Measurements from ENCODE around the gene FARS2. TPM values are rescaled to one million over a fixed set of nuclear protein-coding genes. Genes with fewer than 3 reads are reported as not detected.
A peak's percentile ranks its signal among the peaks of the same experiment; 100 is the strongest.

The FARS2 gene
- total and polyA plus RNA-seq, 9 of the 15 experiments (the other 6 are each of a cell fraction or from before 2014, with no cell fraction given) = 16.5 to 62.2 (median 27.0) TPM

GRCh38 chr6:5584078-5584482 lies 322.8 kb downstream of the FARS2 start:
- Histone ChIP-seq H3K27me3 (ENCODE audit: control insufficient read depth in 2 of 2, insufficient read depth in 2 of 2, low read length in 2 of 2) (no peaks in the 10 kb centered on the region), H2AFZ (ENCODE audit: low read depth, low read length) (no peak overlapping the region), H3K9me1 (ENCODE audit: control insufficient read depth, insufficient read depth, low read length) (no peaks in the 10 kb centered on the region), H3K27ac (ENCODE audit: extremely low read depth, low read depth, low read length) (no peak overlapping the region), H3K79me2 (ENCODE audit: control insufficient read depth, insufficient read depth, low read length) (no peaks in the 10 kb centered on the region), H3K4me3 (no peak overlapping the region), H3K4me2 (ENCODE audit: insufficient read depth, low read length) (no peak overlapping the region), H4K20me1 (replicated peaks; ENCODE audit: control insufficient read depth, insufficient read depth, low read length) (no peaks in the 10 kb centered on the region), H3K4me1 (replicated peaks in 1 of 2; ENCODE audit: control insufficient read depth in 2 of 2, insufficient read depth in 2 of 2, low read length in 2 of 2) (no peaks in the 10 kb centered on the region), H3K9ac (ENCODE audit: insufficient read depth in 1 of 2, low read depth in 2 of 2, low read length in 2 of 2) (no peak overlapping the region), H3K36me3 (ENCODE audit: control insufficient read depth, insufficient read depth, low read length) (no peaks in the 10 kb centered on the region), H3K9me3 (replicated peaks; ENCODE audit: control insufficient read depth, insufficient read depth, low read depth, low read length) (no peaks in the 10 kb centered on the region; the same call in 1 of the 2 replicates)
- POLR2A ChIA-PET = interaction anchor here (1.2 kb wide), 1 partner anchor 20 kb away, joined by 3 read pairs; no protein-coding TSS in a partner anchor
- TF ChIP-seq C11orf30 (IDR thresholded peaks at IDR 0.05; ENCODE audit: low read depth) (peak; percentile 83), MAFK (IDR thresholded peaks at IDR 0.05; ENCODE audit: low read length) (peak; percentile 82), ZNF830 (CRISPR knock-in tag; IDR thresholded peaks at IDR 0.05) (no peak), MAFF (IDR thresholded peaks at IDR 0.05; ENCODE audit: low read length) (peak; percentile 81), XRCC4 (IDR thresholded peaks at IDR 0.05; ENCODE audit: extremely low read depth, insufficient read depth, insufficient read length) (no peak), MAFG (tag; conservative IDR thresholded peaks at IDR 0.05) (peak; percentile 84), ZNF316 (IDR thresholded peaks at IDR 0.05) (peak; percentile 92)
- ATAC-seq (no peak), FAIRE-seq (no peak), DNase-seq (ENCODE audit: extremely low read depth in 1 of 4, low spot score in 3 of 4) (no peak)
- no TSS peak for BruUV-seq (replicated peaks)
- in situ Hi-C loops (cut with MboI) = no loop called here
- CTCF ChIA-PET (ENCODE audit: low intra/inter-chr PET ratio) = no interaction called here
- intact Hi-C loops (cut with micrococcal nuclease) = no loop called here
- WGBS (ENCODE audit: insufficient coverage, low coverage, missing lambda C conversion rate) = 58% methylated on average over 5 of the region's 5 CpGs

GRCh38 chr6:5587648-5588047 lies 326.3 kb downstream of the FARS2 start:
- WGBS (ENCODE audit: insufficient coverage, low coverage, missing lambda C conversion rate) = 31% methylated on average over 3 of the region's 3 CpGs
- ChIA-PET POLR2A (no interaction called here), CTCF (ENCODE audit: low intra/inter-chr PET ratio) (no interaction called here)
- no peaks in the 10 kb centered on the region; the same call in 1 of the 2 replicates for H3K9me3 ChIP-seq (replicated peaks; ENCODE audit: control insufficient read depth, insufficient read depth, low read depth, low read length)
- H2AFZ ChIP-seq (ENCODE audit: low read depth, low read length) = no peak overlapping the region
- no peak overlapping the region for H3K27ac ChIP-seq (ENCODE audit: extremely low read depth, low read depth, low read length)
- H3K4me3 ChIP-seq = no peak overlapping the region
- H3K4me1 ChIP-seq (replicated peaks in 1 of 2; ENCODE audit: control insufficient read depth in 2 of 2, insufficient read depth in 2 of 2, low read length in 2 of 2) = peaks cover 2 to 4% of the 10 kb centered on the region in 2 experiments; a peak in 3 of 5 replicates
- DNase-seq (ENCODE audit: extremely low read depth in 1 of 4, low spot score in 3 of 4) = no peak
- H3K36me3 ChIP-seq (ENCODE audit: control insufficient read depth, insufficient read depth, low read length) = no peaks in the 10 kb centered on the region
- no peak overlapping the region for H3K9ac ChIP-seq (ENCODE audit: insufficient read depth in 1 of 2, low read depth in 2 of 2, low read length in 2 of 2)
- H3K27me3 ChIP-seq (ENCODE audit: control insufficient read depth in 2 of 2, insufficient read depth in 2 of 2, low read length in 2 of 2) = no peaks in the 10 kb centered on the region
- no TSS peak for BruUV-seq (replicated peaks)
- in situ Hi-C loops (cut with MboI) = no loop called here
- no peaks in the 10 kb centered on the region for H3K79me2 ChIP-seq (ENCODE audit: control insufficient read depth, insufficient read depth, low read length)
- no peak for FAIRE-seq
- H3K9me1 ChIP-seq (ENCODE audit: control insufficient read depth, insufficient read depth, low read length) = no peaks in the 10 kb centered on the region
- peak; percentile 88 for TF ChIP-seq RBM25 (IDR thresholded peaks at IDR 0.05; ENCODE audit: low read depth, low read length, severe bottlenecking)
- TF ChIP-seq SRSF9 (IDR thresholded peaks at IDR 0.05; ENCODE audit: borderline replicate concordance, low read depth, low read length) = no peak
- no peak for TF ChIP-seq GTF2A2 (tag; IDR thresholded peaks at IDR 0.05)
- TF ChIP-seq IRF9 (tag; IDR thresholded peaks at IDR 0.05) = no peak
- peak; percentile 54; the same call in 1 of the 2 replicates for TF ChIP-seq BCOR (IDR thresholded peaks at IDR 0.05)
- no peak for TF ChIP-seq FOXJ3 (CRISPR knock-in tag; IDR thresholded peaks at IDR 0.05)
- 0 out of 4 replicates have a peak, but pooled peaks of 1 of the 2 experiments have one; percentile 19 for TF ChIP-seq KDM1A (IDR thresholded peaks at IDR 0.05)
- intact Hi-C loops (cut with micrococcal nuclease) = no loop called here
- H4K20me1 ChIP-seq (replicated peaks; ENCODE audit: control insufficient read depth, insufficient read depth, low read length) = 0 out of 2 replicates have a peak, but pooled peaks cover 7% of the 10 kb centered on the region
- no peak overlapping the region for H3K4me2 ChIP-seq (ENCODE audit: insufficient read depth, low read length)
- ATAC-seq = no peak
